ENCODE measurements around the gene RORC.

GRCh38 chr1:151807766-151808165 lies 23.8 kb downstream of the RORC start:
- TF ChIP-seq CTCF (optimal IDR thresholded peaks at IDR 0.05 in 1 of 3, IDR thresholded peaks at IDR 0.05 in 1 of 3, conservative IDR thresholded peaks at IDR 0.05 in 1 of 3; ENCODE audit: extremely low read depth in 1 of 3, insufficient read depth in 2 of 3, low read length in 3 of 3), result no peak
- TF ChIP-seq EZH2 (IDR thresholded peaks at IDR 0.05; ENCODE audit: low read length), result no peak

Data from keratinocyte (primary cell).